ENCODE data around the gene XPNPEP2.
"Not testable (repeated sequence)": the region's sequence is repeated elsewhere in the genome, so short reads cannot be mapped to it uniquely, and the experiment has no call there.

The XPNPEP2 gene

DNA sequence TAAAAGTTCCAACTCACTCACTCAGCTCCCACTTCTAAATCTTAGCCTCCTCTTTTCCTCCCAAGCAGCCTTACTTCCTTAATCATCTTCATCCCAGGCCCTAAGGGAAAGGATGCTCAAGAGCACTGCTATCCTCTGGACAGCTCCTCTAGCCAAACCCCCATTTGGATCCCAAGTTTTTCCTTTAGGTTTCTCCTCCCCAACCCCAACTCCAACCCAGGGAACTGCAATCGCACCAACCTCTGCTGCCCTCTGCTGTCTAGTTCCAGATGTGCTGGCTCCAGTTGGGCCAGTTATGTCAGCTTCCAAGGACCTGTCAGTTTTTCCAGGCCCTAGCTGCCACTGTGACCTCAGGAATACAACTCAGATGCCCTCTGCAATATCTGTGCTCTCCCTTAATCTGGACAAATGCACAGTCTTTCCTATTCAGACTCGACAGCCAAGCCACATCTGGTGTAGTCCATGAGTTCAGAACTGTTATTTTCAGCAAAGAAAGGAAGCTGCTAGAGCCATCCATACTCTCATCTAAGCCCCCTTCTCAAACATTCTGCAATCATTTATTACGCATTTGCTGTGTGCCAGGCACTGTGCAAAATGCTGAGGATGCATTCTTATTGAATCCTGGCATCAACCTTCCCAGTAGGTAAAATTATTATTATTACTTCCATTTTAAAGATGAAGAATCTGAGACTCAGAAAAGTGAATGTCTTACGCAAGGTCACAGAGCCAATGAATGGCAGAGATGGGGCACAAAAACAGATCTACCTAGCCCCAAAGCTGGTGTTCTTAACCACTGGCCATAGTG is 12.3 kb upstream of the XPNPEP2 start:
- no peak overlapping the region for H3K4me3 Mint-ChIP-seq
- H3K27ac Mint-ChIP-seq = peak overlapping the region in 1 of 2 donors; percentile 49
- no peaks in the 10 kb centered on the region for H3K9me3 Mint-ChIP-seq
- DNase-seq (peak; percentile 17 to 25 (median 23)), ATAC-seq (replicated peaks) (peak; percentile 31)
- H3K4me1 Mint-ChIP-seq (ENCODE audit: low read depth in 2 of 2) = peaks cover 25 to 27% of the 10 kb centered on the region in 2 donors
- no peaks in the 10 kb centered on the region for H3K27me3 Mint-ChIP-seq
- no peaks in the 10 kb centered on the region for H3K36me3 Mint-ChIP-seq (ENCODE audit: insufficient read depth)

DNA sequence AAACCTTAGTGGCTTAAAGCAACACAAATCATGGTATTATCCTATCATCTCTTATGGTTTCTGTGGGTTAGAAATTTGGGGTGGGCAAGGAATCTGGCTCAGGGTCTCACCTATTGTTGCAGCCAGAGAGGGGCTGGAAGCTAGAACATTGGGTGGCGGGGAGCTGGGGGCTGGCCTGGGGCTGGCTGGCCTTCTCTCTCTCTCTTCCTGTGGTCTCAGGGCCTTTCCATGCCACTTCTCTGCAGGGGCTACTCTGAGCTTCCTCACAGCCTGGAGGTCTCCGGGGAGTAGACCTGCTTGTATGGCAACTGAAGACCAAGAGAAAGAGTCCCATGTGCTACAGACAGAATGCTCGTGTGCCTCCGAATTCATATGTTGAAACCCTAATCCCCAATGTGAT is 10.7 kb upstream of the XPNPEP2 start:
- no peak for DNase-seq
- no peaks in the 10 kb centered on the region for H3K36me3 Mint-ChIP-seq (ENCODE audit: insufficient read depth)
- H3K27ac Mint-ChIP-seq = no peak overlapping the region
- no peaks in the 10 kb centered on the region for H3K27me3 Mint-ChIP-seq
- H3K9me3 Mint-ChIP-seq = no peaks in the 10 kb centered on the region
- ATAC-seq (replicated peaks) = no peak
- H3K4me3 Mint-ChIP-seq = no peak overlapping the region
- peaks cover 13 to 15% of the 10 kb centered on the region in 2 donors for H3K4me1 Mint-ChIP-seq (ENCODE audit: low read depth in 2 of 2)

- H3K4me3 Mint-ChIP-seq = no peak overlapping the region
- H3K27me3 Mint-ChIP-seq = no peaks in the 10 kb centered on the region
- H3K27ac Mint-ChIP-seq = no peak overlapping the region
- H3K4me1 Mint-ChIP-seq (ENCODE audit: low read depth in 2 of 2) = peaks cover 13 to 15% of the 10 kb centered on the region in 2 donors
- H3K9me3 Mint-ChIP-seq = no peaks in the 10 kb centered on the region
- DNase-seq (no peak), ATAC-seq (replicated peaks) (no peak)
- no peaks in the 10 kb centered on the region for H3K36me3 Mint-ChIP-seq (ENCODE audit: insufficient read depth)
Observed at GRCh38 chrX:129731228-129731627, 7.6 kb upstream of the XPNPEP2 start.

- no peak for DNase-seq
- no peaks in the 10 kb centered on the region for H3K36me3 Mint-ChIP-seq (ENCODE audit: insufficient read depth)
- H3K4me1 Mint-ChIP-seq (ENCODE audit: low read depth in 2 of 2) = peaks cover 12 to 15% of the 10 kb centered on the region in 2 donors
- H3K27me3 Mint-ChIP-seq = no peaks in the 10 kb centered on the region
- H3K27ac Mint-ChIP-seq = no peak overlapping the region
- H3K4me3 Mint-ChIP-seq = no peak overlapping the region
- no peaks in the 10 kb centered on the region for H3K9me3 Mint-ChIP-seq
- no peak for ATAC-seq (replicated peaks)
Observed at GRCh38 chrX:129732857-129733256, 5.9 kb upstream of the XPNPEP2 start.

DNA sequence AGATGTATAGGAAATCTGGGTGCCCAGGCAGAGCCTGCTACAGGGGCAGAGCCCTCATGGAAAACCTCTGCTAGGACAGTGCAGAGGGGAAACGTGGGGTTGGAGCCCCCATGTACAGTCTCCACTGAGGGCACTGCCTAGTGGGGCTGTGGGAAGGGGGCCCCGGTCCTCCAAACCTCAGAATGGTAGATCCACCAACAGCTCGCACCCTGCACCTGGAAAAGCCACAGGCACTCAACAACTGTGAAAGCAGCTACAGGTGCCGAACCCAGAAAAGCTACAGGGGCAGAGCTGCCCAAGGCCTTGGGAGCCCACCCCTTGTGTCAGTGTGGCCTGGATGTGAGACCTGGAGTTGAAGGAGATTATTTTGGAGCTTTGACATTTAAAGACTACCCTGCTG is 5.4 kb upstream of the XPNPEP2 start:
- ATAC-seq (replicated peaks) = no peak
- Mint-ChIP-seq H3K9me3 (no peaks in the 10 kb centered on the region), H3K27ac (no peak overlapping the region), H3K36me3 (ENCODE audit: insufficient read depth) (no peaks in the 10 kb centered on the region), H3K27me3 (no peaks in the 10 kb centered on the region), H3K4me1 (ENCODE audit: low read depth in 2 of 2) (peaks cover 12 to 18% of the 10 kb centered on the region in 2 donors), H3K4me3 (no peak overlapping the region)
- no peak for DNase-seq

DNA sequence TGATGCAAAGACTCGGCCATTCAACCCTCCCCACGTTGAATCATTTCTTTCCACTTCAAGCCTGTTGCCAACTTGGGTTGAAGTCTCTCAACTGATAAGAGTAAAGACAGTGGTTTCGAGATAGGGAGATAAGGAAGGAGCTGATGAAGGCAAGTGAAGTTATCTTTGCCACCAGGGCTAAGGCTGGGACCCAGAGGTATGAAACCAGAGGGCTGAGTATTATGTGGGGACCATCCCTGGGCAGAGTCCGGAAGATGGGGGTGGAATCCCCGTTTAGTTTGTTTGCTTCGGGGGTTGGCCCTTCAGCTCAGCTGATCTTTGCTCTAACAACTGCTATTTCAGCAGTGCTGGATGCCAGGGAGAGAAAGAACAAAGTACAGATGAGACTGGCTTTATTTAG is 2.3 kb upstream of the XPNPEP2 start:
- peak; percentile 75 for ATAC-seq (replicated peaks)

GRCh38 chrX:129737916-129738315 is 863 bp upstream of the XPNPEP2 start:
- DNase-seq (no peak), ATAC-seq (replicated peaks) (no peak)
- Mint-ChIP-seq H3K27me3 (no peaks in the 10 kb centered on the region), H3K4me1 (ENCODE audit: low read depth in 2 of 2) (peaks cover 9 to 18% of the 10 kb centered on the region in 2 donors), H3K27ac (no peak overlapping the region), H3K9me3 (no peaks in the 10 kb centered on the region), H3K36me3 (ENCODE audit: insufficient read depth) (no peaks in the 10 kb centered on the region), H3K4me3 (no peak overlapping the region)

More for the DNA sequence above, 2.3 kb upstream of the XPNPEP2 start:
- H3K4me3 Mint-ChIP-seq = peak overlapping the region; percentile 22 to 37
- no peaks in the 10 kb centered on the region for H3K27me3 Mint-ChIP-seq
- peaks cover 5 to 14% of the 10 kb centered on the region in 2 donors for H3K4me1 Mint-ChIP-seq (ENCODE audit: low read depth in 2 of 2)
- peak overlapping the region in 1 of 2 donors; percentile 49 for H3K27ac Mint-ChIP-seq
- H3K36me3 Mint-ChIP-seq (ENCODE audit: insufficient read depth) = no peaks in the 10 kb centered on the region
- no peak for DNase-seq
- no peaks in the 10 kb centered on the region for H3K9me3 Mint-ChIP-seq

DNA sequence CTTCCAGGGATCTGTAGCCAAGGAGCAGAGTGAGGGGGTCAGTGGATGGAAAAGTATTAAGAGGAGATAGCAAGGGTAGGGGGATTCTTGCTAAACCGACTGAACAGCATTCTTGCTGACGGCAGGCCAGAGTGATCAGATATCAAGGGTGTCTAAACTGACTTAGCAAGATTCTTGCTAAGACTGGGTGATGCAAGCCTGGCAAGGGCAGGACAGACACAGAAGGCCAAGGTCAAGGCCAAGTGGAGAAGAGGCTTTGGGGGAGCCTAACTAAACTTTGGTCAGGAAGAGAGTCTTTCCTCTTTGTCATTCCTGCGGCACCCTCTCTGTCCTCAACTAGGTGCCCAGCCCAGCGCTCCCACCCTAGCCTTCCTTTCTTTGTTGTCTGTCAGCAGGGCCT is 799 bp downstream of the XPNPEP2 start:
- Mint-ChIP-seq H3K36me3 (ENCODE audit: insufficient read depth) (no peaks in the 10 kb centered on the region), H3K4me1 (ENCODE audit: low read depth in 2 of 2) (peaks cover 20 to 26% of the 10 kb centered on the region in 2 donors), H3K4me3 (no peak overlapping the region), H3K27me3 (no peaks in the 10 kb centered on the region), H3K27ac (no peak overlapping the region), H3K9me3 (no peaks in the 10 kb centered on the region)
- DNase-seq (no peak), ATAC-seq (replicated peaks) (no peak)

- DNase-seq (no peak), ATAC-seq (replicated peaks) (no peak)
- H3K27ac Mint-ChIP-seq = peak overlapping the region; percentile 76 to 82
- H3K4me1 Mint-ChIP-seq (ENCODE audit: low read depth in 2 of 2) = peaks cover 23 to 29% of the 10 kb centered on the region in 2 donors
- no peaks in the 10 kb centered on the region for H3K27me3 Mint-ChIP-seq
- H3K4me3 Mint-ChIP-seq = peak overlapping the region in 1 of 2 donors; percentile 35
- no peaks in the 10 kb centered on the region for H3K36me3 Mint-ChIP-seq (ENCODE audit: insufficient read depth)
- H3K9me3 Mint-ChIP-seq = no peaks in the 10 kb centered on the region
Observed at GRCh38 chrX:129741880-129742758, 3.3 kb downstream of the XPNPEP2 start.

DNA sequence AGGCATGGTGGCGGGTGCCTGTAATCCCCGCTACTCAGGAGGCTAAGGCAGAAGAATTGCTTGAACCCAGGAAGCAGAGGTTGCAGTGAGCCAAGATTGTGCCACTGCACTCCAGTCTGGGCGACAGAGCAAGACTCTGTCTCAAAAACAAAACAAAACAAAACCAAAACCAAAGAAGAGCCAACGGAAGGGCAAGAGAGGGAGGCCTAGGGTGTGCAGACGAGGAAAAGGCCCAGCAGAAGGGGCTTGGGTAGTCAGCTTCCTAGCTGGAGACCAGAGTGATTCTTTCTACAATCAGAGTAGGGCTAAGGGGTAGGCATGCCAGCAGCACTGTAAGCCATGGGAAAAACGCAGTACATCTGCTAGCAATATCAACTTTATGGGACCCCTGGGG is 4.0 kb downstream of the XPNPEP2 start:
- not testable (repeated sequence) for DNase-seq; H3K9me3 Mint-ChIP-seq; ATAC-seq (replicated peaks); H3K36me3 Mint-ChIP-seq (ENCODE audit: insufficient read depth); H3K27me3 Mint-ChIP-seq
- Mint-ChIP-seq H3K4me1 (ENCODE audit: low read depth in 2 of 2) (peaks cover 24 to 29% of the 10 kb centered on the region in 2 donors), H3K4me3 (peak overlapping the region in 1 of 2 donors; percentile 35), H3K27ac (peak overlapping the region; percentile 76 to 82)

DNA sequence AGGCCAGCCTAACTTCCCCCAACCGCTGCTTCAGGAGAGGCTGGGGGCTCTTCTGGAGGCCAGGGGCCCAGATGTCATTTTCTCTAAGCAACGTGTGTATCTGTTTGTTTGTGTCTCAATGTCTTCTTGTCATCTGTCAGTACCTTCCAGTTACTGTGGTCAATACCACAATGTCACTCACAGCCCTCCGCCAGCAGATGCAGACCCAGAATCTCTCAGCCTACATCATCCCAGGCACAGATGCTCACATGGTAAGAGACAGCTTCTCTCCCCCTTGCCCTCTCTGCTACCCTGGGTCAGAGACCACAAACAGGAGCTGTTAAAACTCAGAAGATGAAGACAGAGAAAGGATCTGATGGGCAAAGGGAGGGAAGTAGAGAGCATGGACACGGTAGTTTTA is 5.0 kb downstream of the XPNPEP2 start:
- H3K27ac Mint-ChIP-seq = peak overlapping the region; percentile 82 to 92
- H3K36me3 Mint-ChIP-seq (ENCODE audit: insufficient read depth) = no peaks in the 10 kb centered on the region
- no peaks in the 10 kb centered on the region for H3K27me3 Mint-ChIP-seq
- H3K4me3 Mint-ChIP-seq = peak overlapping the region; percentile 56 to 63
- peak; percentile 81 for ATAC-seq (replicated peaks)
- DNase-seq = no peak
- no peaks in the 10 kb centered on the region for H3K9me3 Mint-ChIP-seq
- peaks cover 22 to 29% of the 10 kb centered on the region in 2 donors for H3K4me1 Mint-ChIP-seq (ENCODE audit: low read depth in 2 of 2)

GRCh38 chrX:129744861-129745321 is 6.1 kb downstream of the XPNPEP2 start:
- Mint-ChIP-seq H3K9me3 (no peaks in the 10 kb centered on the region), H3K4me1 (ENCODE audit: low read depth in 2 of 2) (peaks cover 22 to 29% of the 10 kb centered on the region in 2 donors), H3K4me3 (peak overlapping the region; percentile 56 to 63), H3K27me3 (no peaks in the 10 kb centered on the region), H3K27ac (peak overlapping the region in 1 of 2 donors; percentile 75), H3K36me3 (ENCODE audit: insufficient read depth) (no peaks in the 10 kb centered on the region)
- DNase-seq (no peak), ATAC-seq (replicated peaks) (peak; percentile 55)

GRCh38 chrX:129746557-129747470 is 8.0 kb downstream of the XPNPEP2 start:
- ATAC-seq (replicated peaks) = no peak
- no peak overlapping the region for H3K27ac Mint-ChIP-seq

More at GRCh38 chrX:129746557-129747470, 8.0 kb downstream of the XPNPEP2 start:
- Mint-ChIP-seq H3K36me3 (ENCODE audit: insufficient read depth) (peaks cover 4% of the 10 kb centered on the region), H3K9me3 (no peaks in the 10 kb centered on the region), H3K4me3 (no peak overlapping the region), H3K4me1 (ENCODE audit: low read depth in 2 of 2) (peaks cover 23 to 29% of the 10 kb centered on the region in 2 donors), H3K27me3 (no peaks in the 10 kb centered on the region)
- no peak for DNase-seq
